ENCODE data around the gene ZNF778.

Gene ZNF778

DNA sequence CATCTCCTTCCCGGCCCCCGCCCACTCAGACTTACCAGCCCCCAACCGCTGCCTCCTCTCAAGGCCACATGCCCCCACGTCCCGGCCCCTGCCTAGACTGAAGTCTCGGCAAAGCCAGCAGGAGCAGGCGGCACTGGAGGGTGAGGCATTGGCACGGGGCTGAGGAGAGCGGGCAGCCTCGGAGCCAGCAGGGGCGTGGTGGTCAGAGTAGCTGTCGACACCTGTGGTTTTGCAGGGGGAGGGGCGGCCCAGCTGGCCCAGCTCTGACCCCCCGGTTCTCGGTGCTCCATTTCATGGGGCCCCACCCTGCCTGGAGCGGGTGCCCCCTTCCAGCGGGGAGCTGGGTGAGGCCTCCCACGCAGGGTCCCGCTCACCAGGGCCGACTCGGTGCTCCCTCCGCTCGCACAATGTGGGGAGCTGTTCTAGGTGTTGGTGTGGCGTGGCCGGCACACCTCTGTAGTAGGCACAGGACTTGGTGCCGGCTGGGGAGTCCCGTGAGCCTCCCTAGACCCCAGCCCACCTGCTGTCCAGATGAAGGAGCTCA is 41.3 kb upstream of the ZNF778 start:
- TF ChIP-seq, protein P1, sequence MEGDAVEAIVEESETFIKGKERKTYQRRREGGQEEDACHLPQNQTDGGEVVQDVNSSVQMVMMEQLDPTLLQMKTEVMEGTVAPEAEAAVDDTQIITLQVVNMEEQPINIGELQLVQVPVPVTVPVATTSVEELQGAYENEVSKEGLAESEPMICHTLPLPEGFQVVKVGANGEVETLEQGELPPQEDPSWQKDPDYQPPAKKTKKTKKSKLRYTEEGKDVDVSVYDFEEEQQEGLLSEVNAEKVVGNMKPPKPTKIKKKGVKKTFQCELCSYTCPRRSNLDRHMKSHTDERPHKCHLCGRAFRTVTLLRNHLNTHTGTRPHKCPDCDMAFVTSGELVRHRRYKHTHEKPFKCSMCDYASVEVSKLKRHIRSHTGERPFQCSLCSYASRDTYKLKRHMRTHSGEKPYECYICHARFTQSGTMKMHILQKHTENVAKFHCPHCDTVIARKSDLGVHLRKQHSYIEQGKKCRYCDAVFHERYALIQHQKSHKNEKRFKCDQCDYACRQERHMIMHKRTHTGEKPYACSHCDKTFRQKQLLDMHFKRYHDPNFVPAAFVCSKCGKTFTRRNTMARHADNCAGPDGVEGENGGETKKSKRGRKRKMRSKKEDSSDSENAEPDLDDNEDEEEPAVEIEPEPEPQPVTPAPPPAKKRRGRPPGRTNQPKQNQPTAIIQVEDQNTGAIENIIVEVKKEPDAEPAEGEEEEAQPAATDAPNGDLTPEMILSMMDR (IDR thresholded peaks at IDR 0.05; ENCODE audit: control insufficient read depth, extremely low read depth, insufficient read depth), result no peak
- DNase-seq (ENCODE audit: low read depth), result no peak
- no peak overlapping the region for H3K4me3 ChIP-seq (ENCODE audit: low read depth, low read length)

DNA sequence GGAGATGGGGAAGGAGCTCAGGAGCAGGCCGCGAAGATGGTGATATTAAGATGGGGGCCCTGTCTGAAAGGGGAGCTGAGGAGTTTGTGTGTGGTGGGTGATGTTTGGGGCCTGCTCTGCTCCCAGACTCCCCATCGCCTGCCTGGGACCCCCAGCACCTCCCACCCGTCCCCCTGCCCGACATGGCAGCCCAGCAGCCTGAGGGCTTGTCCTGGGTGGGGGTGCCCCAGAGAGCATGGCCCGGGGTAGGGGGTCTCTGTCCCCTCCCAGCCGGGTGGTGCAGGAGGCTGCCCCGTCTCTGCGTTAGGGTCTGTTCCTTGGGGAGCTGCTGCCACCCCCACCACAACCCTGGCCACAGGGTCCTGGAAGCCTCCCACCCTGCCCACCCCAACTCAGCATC is 40.8 kb upstream of the ZNF778 start:
- TF ChIP-seq, protein P1 (IDR thresholded peaks at IDR 0.05; ENCODE audit: control insufficient read depth, extremely low read depth, insufficient read depth), result no peak
- no peak for DNase-seq (ENCODE audit: low read depth)
- no peak overlapping the region for H3K4me3 ChIP-seq (ENCODE audit: low read depth, low read length)

DNA sequence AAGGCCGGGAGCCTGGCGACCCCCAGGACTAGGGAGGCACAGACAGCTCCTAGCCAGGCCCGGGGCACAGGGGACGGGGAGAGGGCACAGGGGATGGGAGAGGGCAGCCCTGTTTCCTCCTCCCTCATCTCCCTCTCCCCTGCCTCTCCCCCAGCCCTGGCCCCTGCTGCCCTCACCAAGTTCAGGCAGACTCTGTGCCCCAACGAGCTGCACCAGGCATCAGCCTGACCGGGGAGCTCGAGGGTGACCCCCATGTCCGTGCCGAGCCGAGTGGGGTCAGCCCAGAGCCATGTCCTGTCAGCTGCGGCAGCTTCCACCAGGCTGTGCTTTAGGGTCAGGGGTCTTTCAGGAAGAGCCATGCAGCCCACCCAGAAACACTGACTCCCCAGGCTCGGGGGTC is 40.0 kb upstream of the ZNF778 start:
- H3K4me3 ChIP-seq (ENCODE audit: low read depth, low read length), result no peak overlapping the region
- no peak for DNase-seq (ENCODE audit: low read depth)
- TF ChIP-seq, protein P1 (IDR thresholded peaks at IDR 0.05; ENCODE audit: control insufficient read depth, extremely low read depth, insufficient read depth), result no peak

DNA sequence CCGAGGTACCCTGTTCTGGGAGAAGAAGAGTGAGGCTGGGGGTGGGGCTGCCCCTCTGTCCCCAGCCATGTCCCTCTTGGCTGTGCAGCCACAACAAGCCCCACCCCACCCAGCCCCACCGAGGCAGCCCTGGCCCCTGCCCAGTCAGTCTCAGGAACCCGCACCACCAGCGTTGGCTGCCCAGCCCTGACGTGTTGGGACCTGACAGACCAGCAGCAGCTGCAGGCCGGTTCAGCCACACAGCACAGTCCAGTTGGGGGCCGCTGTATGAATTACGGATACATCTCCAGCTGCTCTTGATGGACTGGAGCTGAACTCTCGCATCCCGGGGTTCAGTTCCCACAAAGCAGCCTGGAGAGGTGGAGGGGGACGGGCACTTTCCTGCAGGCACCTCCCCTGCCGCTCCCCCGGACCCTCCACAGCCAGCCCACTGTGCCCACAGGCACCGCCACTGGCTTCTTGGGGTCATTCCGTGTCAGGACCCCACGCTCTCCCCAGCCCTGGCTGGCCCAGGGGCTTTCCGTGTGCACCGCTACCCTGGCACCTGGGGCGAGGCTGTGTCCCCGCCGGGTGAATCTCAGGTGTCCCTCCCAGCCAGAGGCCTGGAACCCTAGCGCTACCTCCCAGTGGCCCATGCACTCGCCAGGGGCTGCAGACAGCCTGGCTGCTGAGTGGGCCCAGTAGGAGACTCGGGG is 38.9 kb upstream of the ZNF778 start:
- TF ChIP-seq, protein P1 (IDR thresholded peaks at IDR 0.05; ENCODE audit: control insufficient read depth, extremely low read depth, insufficient read depth), result no peak
- no peak overlapping the region for H3K4me3 ChIP-seq (ENCODE audit: low read depth, low read length)
- no peak for DNase-seq (ENCODE audit: low read depth)

DNA sequence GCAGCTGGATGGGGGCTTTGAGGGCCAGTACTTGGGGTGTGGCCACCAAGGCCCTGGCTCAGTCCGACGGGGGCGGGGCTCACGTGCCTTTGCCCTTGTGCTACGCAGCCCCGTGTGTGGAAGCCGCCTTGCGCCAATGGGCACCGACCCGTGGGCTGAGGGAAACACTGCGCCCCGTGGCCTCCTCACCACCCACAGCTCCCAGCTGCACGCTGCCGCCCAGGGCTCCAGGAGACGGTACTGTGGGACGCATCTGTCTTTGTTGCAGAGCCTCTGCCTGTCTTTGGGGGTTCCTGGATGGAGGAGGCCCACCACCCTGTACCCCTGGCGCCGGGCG is 38.4 kb upstream of the ZNF778 start:
- no peak for DNase-seq (ENCODE audit: low read depth)
- H3K4me3 ChIP-seq (ENCODE audit: low read depth, low read length), result no peak overlapping the region
- TF ChIP-seq, protein P1 (IDR thresholded peaks at IDR 0.05; ENCODE audit: control insufficient read depth, extremely low read depth, insufficient read depth), result no peak

DNA sequence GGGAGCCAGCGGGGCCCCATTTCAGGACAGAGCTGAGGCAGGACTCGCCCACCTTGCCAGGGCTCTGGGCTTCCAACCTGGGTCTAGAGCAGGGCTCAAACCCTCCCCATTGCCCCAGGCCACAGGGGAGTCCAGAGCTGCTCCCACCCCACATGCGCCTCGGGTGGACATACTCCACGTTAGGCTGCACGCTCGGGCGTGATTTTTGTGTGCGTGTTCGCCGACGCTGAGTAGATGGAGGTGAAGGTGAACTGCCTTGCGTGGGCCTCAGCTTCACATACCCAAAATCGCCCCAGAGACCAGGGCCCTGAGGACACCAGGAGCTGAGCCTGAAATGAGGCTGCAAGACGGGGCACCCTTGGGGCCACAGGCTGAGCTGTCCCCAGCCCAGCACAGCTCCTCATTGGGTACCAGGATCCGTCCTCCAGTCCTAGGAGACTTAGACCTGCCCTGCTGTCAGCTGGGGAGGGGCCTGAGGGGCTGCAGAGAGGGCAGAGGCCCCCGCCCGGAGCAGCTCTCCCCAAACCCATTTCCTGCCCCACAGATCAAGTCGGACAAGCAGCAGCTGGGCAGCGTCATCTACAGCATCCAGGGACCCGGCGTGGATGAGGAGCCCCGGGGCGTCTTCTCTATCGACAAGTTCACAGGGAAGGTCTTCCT is 37.7 kb upstream of the ZNF778 start:
- no peak overlapping the region for H3K4me3 ChIP-seq (ENCODE audit: low read depth, low read length)
- TF ChIP-seq, protein P1 (IDR thresholded peaks at IDR 0.05; ENCODE audit: control insufficient read depth, extremely low read depth, insufficient read depth), result no peak
- no peak for DNase-seq (ENCODE audit: low read depth)

Measured in LNCaP clone FGC (cell line).